GM12878 (cell line): ENCODE data around the gene MAS1L. TPM values are rescaled to one million over a fixed set of nuclear protein-coding genes. Genes with fewer than 3 reads are reported as not detected.

Experiments
- ATAC-seq: fragments of 200-7000 bp; cut with Tn5 transposase; 3 replicates; pipeline ENCODE4 v1.9.1; 2020; ENCODE audit warnings: mild to moderate bottlenecking, moderate library complexity
- BruUV-seq: library from RNA; stranded (reverse); fragments of 400-500 nt; replicated peaks from 2 replicates; lab custom pipeline; 2021; lab: Mats Ljungman, UMichigan
- CTCF ChIA-PET: fragments of 300-600 bp; sonication (Branson Sonifier 250); formaldehyde crosslinking; extraction: SDS; loops from one replicate; lab custom pipeline; 2021; ENCODE audit warnings: inconsistent platforms; lab: Yijun Ruan, JAX
- POLR2A ChIA-PET: fragments of 350-600 bp; formaldehyde crosslinking; extraction: SDS; loops from one replicate; lab custom pipeline; 2021; ENCODE audit warnings: inconsistent platforms; lab: Charles Lee
- RAD21 ChIA-PET: fragments of 300-600 bp; sonication (Branson Sonifier 250); formaldehyde crosslinking; loops from one replicate; lab custom pipeline; 2023; ENCODE audit warnings: antibody characterized with exemption; ENCODE audit not compliant: unreplicated experiment; lab: Charles Lee
- SMC1A ChIA-PET: fragments of 300-600 bp; sonication (Branson Sonifier 250); formaldehyde crosslinking; loops from one replicate; lab custom pipeline; 2023; ENCODE audit not compliant: unreplicated experiment, uncharacterized antibody; lab: Charles Lee
- DNase-seq: peaks from one replicate; pipeline ENCODE4 v3.0.0-alpha.2; 2011; ENCODE audit warnings: low read depth, low spot score
- FAIRE-seq: peaks from 3 replicates; lab custom pipeline; 2011; peaks lifted over from hg19 to GRCh38; lab: Jason Lieb, UNC
- H2AFZ ChIP-seq: 2 replicates; pipeline ENCODE4 v1.6.0; 2011; ENCODE audit warnings: low read depth, low read length, control low read depth; ENCODE audit not compliant: control insufficient read depth
- H3K27ac ChIP-seq: 2 replicates; pipeline ENCODE4 v1.5.1; 2011; ENCODE audit warnings: control low read depth; ENCODE audit not compliant: control insufficient read depth, insufficient read depth
- H3K27me3 ChIP-seq, 2 experiments: replicated peaks in 1 of 2; 2 replicates each; pipeline versions ENCODE4 v1.6.0 to v1.6.1; 2011; ENCODE audit warnings: low read length in 1 of 2; ENCODE audit not compliant: control insufficient read depth in 2 of 2, insufficient read depth in 2 of 2
- H3K36me3 ChIP-seq, 2 experiments: 2 replicates each; pipeline ENCODE4 v1.5.1; 2011; ENCODE audit warnings: low read length in 1 of 2; ENCODE audit not compliant: control insufficient read depth in 2 of 2, insufficient read depth in 2 of 2
- H3K4me1 ChIP-seq: 2 replicates; pipeline ENCODE4 v1.6.1; 2011; ENCODE audit warnings: mild to moderate bottlenecking, low read length, moderate library complexity, mixed read lengths; ENCODE audit not compliant: control insufficient read depth, insufficient read depth
- H3K4me2 ChIP-seq: 2 replicates; pipeline ENCODE4 v1.6.0; 2011; ENCODE audit warnings: control low read depth; ENCODE audit not compliant: control insufficient read depth, insufficient read depth
- H3K4me3 ChIP-seq: fragments of 200-600 bp; sonication (generic); 2 replicates; pipeline ENCODE4 v1.5.1; 2016
- H3K79me2 ChIP-seq: 2 replicates; pipeline ENCODE4 v1.6.0; 2011; ENCODE audit warnings: low read length; ENCODE audit not compliant: control insufficient read depth, insufficient read depth
- H3K9ac ChIP-seq: 2 replicates; pipeline ENCODE4 v1.8.0; 2011; ENCODE audit warnings: low read length, control low read depth, mixed read lengths; ENCODE audit not compliant: control insufficient read depth, insufficient read depth
- H3K9me3 ChIP-seq: replicated peaks from 3 replicates; pipeline ENCODE4 v1.5.1; 2011; ENCODE audit warnings: mild to moderate bottlenecking, low read length; ENCODE audit not compliant: control insufficient read depth, insufficient read depth
- H4K20me1 ChIP-seq: 2 replicates; pipeline ENCODE4 v1.6.0; 2011; ENCODE audit not compliant: control insufficient read depth, insufficient read depth
- BACH1 ChIP-seq: fragments of 450-650 bp; IDR thresholded peaks from 2 replicates; pipeline ENCODE4 v1.6.1; 2017; ENCODE audit warnings: mild to moderate bottlenecking, borderline replicate concordance
- ELK1 ChIP-seq: IDR thresholded peaks from 2 replicates; pipeline ENCODE4 v1.6.1; 2012; ENCODE audit warnings: low read depth, low read length, improper control_type of control experiment
- IRF5 ChIP-seq: fragments of 450-650 bp; IDR thresholded peaks from 2 replicates; pipeline ENCODE4 v1.6.1; 2017; ENCODE audit warnings: borderline replicate concordance
- JUNB ChIP-seq: IDR thresholded peaks from 2 replicates; pipeline ENCODE4 v1.6.1; 2016; ENCODE audit warnings: antibody characterized with exemption, mild to moderate bottlenecking
- KLF5 ChIP-seq: fragments of 450-650 bp; IDR thresholded peaks from 2 replicates; pipeline ENCODE4 v1.6.1; 2014; ENCODE audit warnings: mild to moderate bottlenecking; ENCODE audit not compliant: partially characterized antibody
- POLR2A ChIP-seq: IDR thresholded peaks from 2 replicates; pipeline ENCODE4 v1.6.1; 2011; ENCODE audit warnings: low read depth, mild to moderate bottlenecking, low read length
- POLR2AphosphoS2 ChIP-seq: IDR thresholded peaks from 2 replicates; pipeline ENCODE4 v1.6.1; 2011; ENCODE audit warnings: low read depth, mild to moderate bottlenecking, low read length, improper control_type of control experiment, moderate library complexity
- POLR2AphosphoS5 ChIP-seq: IDR thresholded peaks from 2 replicates; pipeline ENCODE4 v1.6.1; 2011; ENCODE audit warnings: mild to moderate bottlenecking, low read length, inconsistent platforms
- RAD21 ChIP-seq: IDR thresholded peaks from 2 replicates; pipeline ENCODE4 v1.6.1; 2011; ENCODE audit warnings: mild to moderate bottlenecking, low read depth, low read length, moderate library complexity; ENCODE audit not compliant: insufficient read depth
- RFX5 ChIP-seq: IDR thresholded peaks from 2 replicates; pipeline ENCODE4 v1.6.1; 2011; ENCODE audit warnings: low read depth, low read length, improper control_type of control experiment
- SREBF2 ChIP-seq: IDR thresholded peaks from 2 replicates; pipeline ENCODE4 v1.6.1; 2012; ENCODE audit warnings: mild to moderate bottlenecking, low read length
- TARDBP ChIP-seq: IDR thresholded peaks from 2 replicates; pipeline ENCODE4 v1.6.1; 2016; ENCODE audit warnings: borderline replicate concordance
- WRNIP1 ChIP-seq: IDR thresholded peaks from 2 replicates; pipeline ENCODE4 v1.6.1; 2011; ENCODE audit warnings: low read depth, low read length, improper control_type of control experiment, borderline replicate concordance
- WGBS: methylation state at CpG from one replicate; pipeline ENCODE4 v1.1.6; 2016; ENCODE audit warnings: low lambda C conversion rate; ENCODE audit not compliant: insufficient replicate concordance, insufficient coverage; ENCODE audit errors: missing lambda C conversion rate; 5-methylcytosine and 5-hydroxymethylcytosine counted together
- in situ Hi-C: fragments of 300-500 bp; cut with MboI; formaldehyde crosslinking; loops from 9 replicates; pipeline ENCODE4 v1.14.3; 2018; ENCODE audit warnings: mixed read lengths
- intact Hi-C: fragments of 100-400 bp; cut with micrococcal nuclease; formaldehyde crosslinking; loops from one replicate; pipeline ENCODE4 v1.14.2; 2022; ENCODE audit not compliant: unreplicated experiment
- polyA plus RNA-seq, 11 experiments: library from polyadenylated mRNA; depleted of rRNA in 4 of 11; unstranded in 6 of 11; stranded (reverse) in 5 of 11; fragments of >200 nt; fragmentation: Nextera tagmentation in 4 of 11; fragmentation: Illumina TruSeq in 1 of 11; extraction: Ambion mirVana in 4 of 11; extraction: Trizol in 1 of 11; gene quantifications; 1 replicate in 1 of 11; 2 replicates in 10 of 11; pipeline versions ENCODE4 v1.2.1 to v1.2.3, GENCODE V29; 2011 to 2016; ENCODE audit warnings: inconsistent platforms in 2 of 11, missing spikeins in 2 of 11, low read depth in 1 of 11
- total RNA-seq, 4 experiments: library from RNA; depleted of rRNA in 3 of 4; stranded (reverse); fragments of >200 nt in 3 of 4; fragmentation: Illumina TruSeq in 1 of 4; extraction: Trizol in 1 of 4; gene quantifications; 2 replicates each; pipeline versions ENCODE4 v1.2.1 to v1.2.3, GENCODE V29; 2013 to 2021
- TF ChIP-seq, protein P1 (sequence below): IDR thresholded peaks from 2 replicates; pipeline ENCODE4 v1.6.1; 2012; ENCODE audit warnings: low read length, inconsistent platforms

The MAS1L gene
- total and polyA plus RNA-seq, 10 of the 15 experiments (the other 5 are each of a cell fraction or from before 2014, with no cell fraction given): not detected

DNA sequence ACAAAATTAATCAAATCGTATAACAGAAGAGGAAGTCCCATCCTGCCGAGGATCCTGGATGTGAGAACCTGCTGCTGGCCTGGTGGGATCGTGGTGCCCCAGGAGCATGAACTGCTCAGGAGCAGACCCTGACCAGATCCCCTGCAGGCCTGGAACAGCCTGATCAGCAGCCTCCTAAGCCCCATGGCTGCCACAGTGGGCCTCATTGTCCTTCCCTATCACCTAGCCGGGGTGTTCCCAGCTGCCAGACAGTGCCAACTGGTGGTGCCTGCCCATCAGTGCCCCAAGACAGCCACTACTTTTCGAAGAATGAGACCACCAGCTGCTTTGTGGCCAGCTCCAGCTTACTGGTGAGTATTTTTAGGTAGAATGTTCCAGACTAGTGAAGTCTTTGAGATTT, 19.6 kb upstream of the MAS1L start:
- Histone ChIP-seq H3K79me2 (no peaks in the 10 kb centered on the region), H3K4me2 (no peak overlapping the region), H4K20me1 (no peaks in the 10 kb centered on the region), H3K9ac (no peak overlapping the region), H3K9me3 (no peaks in the 10 kb centered on the region), H3K4me1 (peaks cover 9% of the 10 kb centered on the region), H3K27me3 (no peaks in the 10 kb centered on the region), H3K27ac (no peak overlapping the region), H3K4me3 (no peak overlapping the region), H3K36me3 (no peaks in the 10 kb centered on the region), H2AFZ (no peak overlapping the region)
- ChIA-PET SMC1A (interaction anchor here (1.8 kb wide), 1 partner anchor 58 kb away, joined by 4 read pairs; no protein-coding TSS in a partner anchor), CTCF (no interaction called here), POLR2A (no interaction called here), RAD21 (no interaction called here)
- no TSS peak for BruUV-seq
- no peak for DNase-seq
- intact Hi-C loops (no loop called here), in situ Hi-C loops (no loop called here)
- TF ChIP-seq RAD21 (no peak), IRF5 (no peak), WRNIP1 (no peak), TARDBP (no peak), SREBF2 (no peak), POLR2AphosphoS2 (no peak), POLR2AphosphoS5 (no peak), JUNB (no peak), ELK1 (no peak), POLR2A (no peak), KLF5 (no peak), RFX5 (no peak), BACH1 (no peak)
- TF ChIP-seq, protein P1, sequence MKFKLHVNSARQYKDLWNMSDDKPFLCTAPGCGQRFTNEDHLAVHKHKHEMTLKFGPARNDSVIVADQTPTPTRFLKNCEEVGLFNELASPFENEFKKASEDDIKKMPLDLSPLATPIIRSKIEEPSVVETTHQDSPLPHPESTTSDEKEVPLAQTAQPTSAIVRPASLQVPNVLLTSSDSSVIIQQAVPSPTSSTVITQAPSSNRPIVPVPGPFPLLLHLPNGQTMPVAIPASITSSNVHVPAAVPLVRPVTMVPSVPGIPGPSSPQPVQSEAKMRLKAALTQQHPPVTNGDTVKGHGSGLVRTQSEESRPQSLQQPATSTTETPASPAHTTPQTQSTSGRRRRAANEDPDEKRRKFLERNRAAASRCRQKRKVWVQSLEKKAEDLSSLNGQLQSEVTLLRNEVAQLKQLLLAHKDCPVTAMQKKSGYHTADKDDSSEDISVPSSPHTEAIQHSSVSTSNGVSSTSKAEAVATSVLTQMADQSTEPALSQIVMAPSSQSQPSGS: no peak
- 19% methylated on average over 5 of the region's 5 CpGs for WGBS
- ATAC-seq: no peak
- FAIRE-seq: no peak
